GM19043 (cell line): Measurements from ENCODE around the gene GADD45B.
"Not testable (repeated sequence)": the region's sequence is repeated elsewhere in the genome, so short reads cannot be mapped to it uniquely, and the experiment has no call there.

Experiments
- ATAC-seq: cut with Tn5 transposase; IDR thresholded peaks from one replicate; pipeline ENCODE4 v1.9.1; 2021; ENCODE audit warnings: low read depth; ENCODE audit not compliant: unreplicated experiment

The GADD45B gene

GRCh38 chr19:2463694-2464093 is 12.2 kb upstream of the GADD45B start:
- not testable (repeated sequence) for ATAC-seq

GRCh38 chr19:2464389-2464788 is 11.5 kb upstream of the GADD45B start:
- no peak for ATAC-seq

GRCh38 chr19:2468596-2468995 is 7.3 kb upstream of the GADD45B start:
- no peak for ATAC-seq

GRCh38 chr19:2469102-2469914 is 6.6 kb upstream of the GADD45B start:
- no peak for ATAC-seq

- ATAC-seq, result not testable (repeated sequence)
Observed at GRCh38 chr19:2469915-2470200, 6.1 kb upstream of the GADD45B start.

- peak; percentile 35 for ATAC-seq
Observed at GRCh38 chr19:2474232-2475017, 1.5 kb upstream of the GADD45B start.

- no peak for ATAC-seq
Observed at GRCh38 chr19:2475018-2475701, 767 bp upstream of the GADD45B start.

- ATAC-seq, result no peak
Observed at GRCh38 chr19:2476451-2477140, 669 bp downstream of the GADD45B start.

GRCh38 chr19:2477141-2477710 is 1.3 kb downstream of the GADD45B start:
- no peak for ATAC-seq

GRCh38 chr19:2477732-2478191 is 1.8 kb downstream of the GADD45B start:
- no peak for ATAC-seq

- no peak for ATAC-seq
Observed at GRCh38 chr19:2478278-2478755, 2.4 kb downstream of the GADD45B start.

- ATAC-seq, result no peak
Observed at GRCh38 chr19:2478756-2479555, 3.0 kb downstream of the GADD45B start.

- no peak for ATAC-seq
Observed at GRCh38 chr19:2479556-2480194, 3.7 kb downstream of the GADD45B start.

GRCh38 chr19:2481466-2481865 is 5.5 kb downstream of the GADD45B start:
- ATAC-seq, result no peak

GRCh38 chr19:2482354-2483038 is 6.6 kb downstream of the GADD45B start:
- no peak for ATAC-seq

- ATAC-seq, result no peak
Observed at GRCh38 chr19:2483084-2483483, 7.2 kb downstream of the GADD45B start.

- ATAC-seq, result no peak
Observed at GRCh38 chr19:2483484-2484151, 7.7 kb downstream of the GADD45B start.
